Tibial nerve (tissue), 4 donors: ENCODE results near the gene TAGLN3. TPM values are rescaled to one million over a fixed set of nuclear protein-coding genes. Genes with fewer than 3 reads are reported as not detected.

ENCODE experiments used
- DNase-seq, 2 donors: peaks; one replicate each; pipeline ENCODE4 v3.0.0-alpha.2; 2019; ENCODE audit warnings: low spot score in 2 of 2
- H3K27ac ChIP-seq, 4 donors: fragments of 200-600 bp; sonication (generic) in 3 of 4; one replicate each; pipeline ENCODE4 v1.5.1; 2017 to 2019; ENCODE audit warnings: mild to moderate bottlenecking in 1 of 4
- H3K27me3 ChIP-seq, 2 donors: fragments of 200-600 bp; sonication (generic) in 1 of 2; one replicate each; pipeline versions ENCODE4 v1.5.1 to v1.6.0; 2017 to 2019
- H3K36me3 ChIP-seq, 3 donors: fragments of 200-600 bp; sonication (generic); one replicate each; pipeline ENCODE4 v1.5.1; 2018 to 2019
- H3K4me1 ChIP-seq, 4 donors: fragments of 200-600 bp; sonication (generic) in 3 of 4; one replicate each; pipeline ENCODE4 v1.5.1; 2017 to 2019
- H3K4me3 ChIP-seq, 4 donors: fragments of 200-600 bp; sonication (generic) in 3 of 4; one replicate each; pipeline ENCODE4 v1.5.1; 2017 to 2019; ENCODE audit warnings: mild to moderate bottlenecking in 1 of 4, moderate library complexity in 1 of 4
- H3K9me3 ChIP-seq, 4 donors: fragments of 200-600 bp; sonication (generic) in 3 of 4; one replicate each; pipeline ENCODE4 v1.5.1; 2017 to 2019
- EP300 ChIP-seq, 2 donors: sonication (generic); formaldehyde crosslinking; IDR thresholded peaks; one replicate each; pipeline ENCODE4 v1.6.1; 2017; ENCODE audit warnings: antibody characterized with exemption in 2 of 2, mild to moderate bottlenecking in 1 of 2
- POLR2A ChIP-seq, 2 donors: fragments of 450-650 bp; IDR thresholded peaks; one replicate each; pipeline ENCODE4 v1.6.1; 2017; ENCODE audit warnings: antibody characterized with exemption in 2 of 2, mild to moderate bottlenecking in 2 of 2, moderate library complexity in 2 of 2
- WGBS, 2 donors: methylation state at CpG; one replicate each; pipeline ENCODE4 v1.1.5; 2018; 5-methylcytosine and 5-hydroxymethylcytosine counted together
- total RNA-seq, 4 donors: library from RNA; depleted of rRNA; stranded (reverse); fragments of >200 nt; gene quantifications; one replicate each; pipeline ENCODE4 v1.1.0, GENCODE V29; 2016
- TF ChIP-seq, protein P1 (sequence below), 5 experiments: fragments of 200-600 bp in 3 of 5; fragments of 450-650 bp in 2 of 5; sonication (generic) in 3 of 5; IDR thresholded peaks; one replicate each; pipeline ENCODE4 v1.5.1; 2016 to 2019; ENCODE audit warnings: antibody characterized with exemption in 5 of 5, mild to moderate bottlenecking in 3 of 5, moderate library complexity in 2 of 5

The TAGLN3 gene
- 1 to 10 TPM in 1 of 4 donors, not detected in 3; 3.1 TPM for total RNA-seq

DNA sequence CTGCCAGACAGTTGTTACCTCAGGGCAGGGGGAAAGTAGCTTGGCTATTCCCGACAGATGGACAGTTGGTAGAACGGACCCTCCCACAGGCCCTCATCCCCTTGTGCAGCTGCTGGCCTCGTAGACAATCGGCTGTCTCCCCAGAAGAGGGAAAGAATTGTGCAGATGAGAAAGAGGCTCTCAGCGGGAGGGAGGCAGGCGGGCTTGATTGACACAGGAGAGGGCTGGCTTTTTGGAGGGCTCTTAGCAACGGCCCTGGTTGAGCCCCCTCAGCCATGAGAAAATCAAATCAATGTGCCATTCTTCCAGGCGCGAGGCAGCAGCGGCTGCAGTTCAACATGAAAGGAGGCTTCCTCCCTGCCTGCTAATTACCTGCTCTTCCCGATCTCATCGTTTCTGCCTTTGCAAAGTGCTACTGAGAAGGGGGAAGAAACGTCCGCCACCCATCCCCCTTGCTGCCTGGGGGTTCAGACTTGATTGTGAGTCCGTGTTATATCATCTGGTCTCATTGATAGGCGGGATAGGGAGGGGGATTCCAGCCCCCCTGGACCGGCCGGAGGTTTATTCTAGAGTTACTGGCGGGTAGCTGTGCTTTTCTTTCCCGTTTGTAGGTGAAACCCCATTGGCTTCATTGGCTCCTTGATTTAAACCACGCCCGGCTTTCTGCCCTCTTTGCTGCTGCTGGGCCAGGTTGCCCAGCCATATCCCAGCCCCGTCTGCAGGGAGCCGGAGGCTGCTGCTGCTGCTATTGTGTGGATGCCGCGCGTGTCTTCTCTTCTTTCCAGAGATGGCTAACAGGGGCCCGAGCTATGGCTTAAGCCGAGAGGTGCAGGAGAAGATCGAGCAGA is at the start of gene TAGLN3:
TSS of gene TAGLN3 (plus strand) at position 287 of the 848 bp plus-strand sequence. CDS start at position 788, 501 bp downstream.
- H3K9me3 ChIP-seq = no peaks in the 10 kb centered on the region
- H3K4me3 ChIP-seq = peak within 1 kb of the TSS; percentile 10 to 44 (median 32)
- TF ChIP-seq, protein P1, sequence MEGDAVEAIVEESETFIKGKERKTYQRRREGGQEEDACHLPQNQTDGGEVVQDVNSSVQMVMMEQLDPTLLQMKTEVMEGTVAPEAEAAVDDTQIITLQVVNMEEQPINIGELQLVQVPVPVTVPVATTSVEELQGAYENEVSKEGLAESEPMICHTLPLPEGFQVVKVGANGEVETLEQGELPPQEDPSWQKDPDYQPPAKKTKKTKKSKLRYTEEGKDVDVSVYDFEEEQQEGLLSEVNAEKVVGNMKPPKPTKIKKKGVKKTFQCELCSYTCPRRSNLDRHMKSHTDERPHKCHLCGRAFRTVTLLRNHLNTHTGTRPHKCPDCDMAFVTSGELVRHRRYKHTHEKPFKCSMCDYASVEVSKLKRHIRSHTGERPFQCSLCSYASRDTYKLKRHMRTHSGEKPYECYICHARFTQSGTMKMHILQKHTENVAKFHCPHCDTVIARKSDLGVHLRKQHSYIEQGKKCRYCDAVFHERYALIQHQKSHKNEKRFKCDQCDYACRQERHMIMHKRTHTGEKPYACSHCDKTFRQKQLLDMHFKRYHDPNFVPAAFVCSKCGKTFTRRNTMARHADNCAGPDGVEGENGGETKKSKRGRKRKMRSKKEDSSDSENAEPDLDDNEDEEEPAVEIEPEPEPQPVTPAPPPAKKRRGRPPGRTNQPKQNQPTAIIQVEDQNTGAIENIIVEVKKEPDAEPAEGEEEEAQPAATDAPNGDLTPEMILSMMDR (IDR thresholded peaks at IDR 0.05) = no peak
- H3K4me1 ChIP-seq = peaks cover 0 to 18% (median 3%) of the 10 kb centered on the region in 4 donors
- H3K36me3 ChIP-seq = no peaks in the 10 kb centered on the region
- H3K27ac ChIP-seq = no peak within 1 kb of the TSS
- peaks cover 0 to 10% of the 10 kb centered on the region in 2 donors for H3K27me3 ChIP-seq
- 4 to 6% methylated on average over 30 of the region's 30 CpGs for WGBS, 2 donors
- no peak for DNase-seq

DNA sequence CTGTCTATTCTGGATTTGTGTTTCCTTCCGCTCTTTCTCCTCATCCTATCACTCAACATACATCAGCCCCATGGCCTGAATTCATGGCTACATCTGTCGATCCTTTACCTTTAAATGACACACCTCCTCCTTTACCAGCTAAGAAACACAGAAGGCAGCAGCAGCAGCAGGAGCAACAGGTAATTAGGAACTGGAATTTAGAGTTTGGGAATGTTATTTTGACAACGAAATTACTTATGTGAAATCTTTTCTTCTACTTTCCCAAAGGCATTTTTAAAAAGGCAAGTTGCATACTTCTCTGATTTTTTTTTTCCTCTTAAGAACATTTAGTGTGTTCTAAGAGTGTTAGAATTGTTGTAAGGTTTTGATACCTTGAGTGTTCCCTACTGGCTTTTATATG is 49.0 kb upstream of the TAGLN3 start:
- Histone ChIP-seq H3K27me3 (no peaks in the 10 kb centered on the region), H3K36me3 (peaks cover 0 to 45% (median 0%) of the 10 kb centered on the region in 3 donors), H3K9me3 (no peaks in the 10 kb centered on the region), H3K4me3 (no peak overlapping the region), H3K27ac (no peak overlapping the region), H3K4me1 (no peaks in the 10 kb centered on the region)
- 75 to 76% methylated on average over 3 of the region's 3 CpGs for WGBS, 2 donors
- DNase-seq = no peak
- TF ChIP-seq, protein P1 (IDR thresholded peaks at IDR 0.05) = no peak
- TF ChIP-seq EP300 (IDR thresholded peaks at IDR 0.05) (no peak), POLR2A (IDR thresholded peaks at IDR 0.05) (no peak)

DNA sequence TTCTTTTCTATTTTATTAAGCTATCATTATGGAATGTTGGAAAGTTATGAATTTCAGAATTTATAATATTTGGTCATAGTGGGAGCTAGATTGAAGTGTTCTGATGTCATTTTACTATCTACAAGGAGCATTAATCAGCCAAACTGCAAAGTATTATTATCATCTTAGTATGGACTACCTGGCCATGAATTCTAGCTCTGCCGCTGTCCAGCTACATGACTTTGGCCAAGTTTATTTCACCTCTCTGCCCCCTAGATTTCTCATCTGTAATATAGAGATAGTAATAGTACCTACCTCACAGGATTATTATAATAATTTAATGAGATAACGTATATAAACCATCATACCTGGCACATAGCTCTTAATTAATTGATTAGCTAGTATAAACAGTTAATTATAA is 47.7 kb upstream of the TAGLN3 start:
- no peak for TF ChIP-seq EP300 (IDR thresholded peaks at IDR 0.05)
- TF ChIP-seq, protein P1 (IDR thresholded peaks at IDR 0.05) = no peak
- TF ChIP-seq POLR2A (IDR thresholded peaks at IDR 0.05) = no peak

DNA sequence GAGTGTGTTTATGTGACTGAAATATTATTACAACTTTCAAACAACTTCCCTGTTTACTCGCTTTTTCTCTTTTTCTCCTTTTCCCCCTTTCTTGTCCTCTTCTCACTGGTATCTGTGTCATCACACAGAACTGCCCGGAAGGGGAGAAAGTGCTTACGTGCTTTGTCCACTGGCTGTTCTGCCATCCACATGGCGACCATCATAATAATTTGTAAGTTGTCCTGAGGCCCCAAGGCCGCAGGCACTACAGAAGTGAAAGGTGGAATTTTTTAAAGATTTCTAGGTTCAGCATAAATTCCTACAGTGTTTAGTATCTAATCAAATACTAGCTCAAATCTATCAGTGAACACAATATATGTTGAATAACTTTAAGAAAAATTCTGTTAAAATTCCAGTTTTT is 46.6 kb upstream of the TAGLN3 start:
- Histone ChIP-seq H3K4me1 (peaks cover 2 to 13% (median 6%) of the 10 kb centered on the region in 4 donors), H3K4me3 (no peak overlapping the region), H3K27ac (no peak overlapping the region), H3K9me3 (no peaks in the 10 kb centered on the region), H3K27me3 (no peaks in the 10 kb centered on the region), H3K36me3 (peaks cover 0 to 30% (median 0%) of the 10 kb centered on the region in 3 donors)
- TF ChIP-seq EP300 (IDR thresholded peaks at IDR 0.05) = no peak
- TF ChIP-seq, protein P1 (IDR thresholded peaks at IDR 0.05) = no peak
- TF ChIP-seq POLR2A (IDR thresholded peaks at IDR 0.05) = no peak
- no peak for DNase-seq
- WGBS, 2 donors = 91 to 94% methylated on average over 5 of the region's 5 CpGs

More for the DNA sequence above, 47.7 kb upstream of the TAGLN3 start:
- no peaks in the 10 kb centered on the region for H3K27me3 ChIP-seq
- H3K4me1 ChIP-seq = peaks cover 0 to 4% (median under 1%) of the 10 kb centered on the region in 4 donors
- DNase-seq = no peak
- no peak overlapping the region for H3K4me3 ChIP-seq
- no peaks in the 10 kb centered on the region for H3K9me3 ChIP-seq
- H3K36me3 ChIP-seq = peaks cover 0 to 32% (median 0%) of the 10 kb centered on the region in 3 donors
- no peak overlapping the region for H3K27ac ChIP-seq
- WGBS, 2 donors = 89 to 93% methylated on average over 2 of the region's 2 CpGs

DNA sequence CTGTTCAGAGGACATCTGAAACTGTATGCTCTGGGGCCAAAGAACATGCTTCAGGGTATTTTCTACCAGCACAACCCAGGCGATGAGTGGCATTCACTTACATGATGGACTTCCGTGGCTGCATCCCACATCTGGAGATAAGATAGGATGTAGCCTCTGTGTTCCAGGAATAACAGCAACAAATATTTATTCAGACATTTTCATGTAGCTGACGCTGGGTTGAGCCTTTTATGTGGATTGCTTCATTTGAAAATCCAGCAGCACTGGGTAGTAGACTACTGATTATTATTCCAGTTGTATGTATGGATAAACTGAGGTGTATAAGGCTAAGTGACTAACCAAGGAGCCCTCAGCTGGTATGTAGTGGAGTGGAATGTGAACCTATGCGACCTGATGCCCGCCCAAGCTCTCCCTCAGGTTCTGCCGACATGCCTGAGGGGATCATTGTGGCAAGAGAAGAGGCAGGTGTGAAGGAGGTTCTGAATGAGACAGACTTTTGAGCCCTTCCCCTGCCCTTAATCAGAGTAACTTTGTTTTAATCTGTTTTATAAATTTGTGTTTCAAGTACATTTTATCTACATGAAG is 45.8 kb upstream of the TAGLN3 start:
- H3K9me3 ChIP-seq = no peaks in the 10 kb centered on the region
- 85 to 88% methylated on average over 6 of the region's 6 CpGs for WGBS, 2 donors
- H3K27me3 ChIP-seq = no peaks in the 10 kb centered on the region
- DNase-seq = no peak
- TF ChIP-seq, protein P1 (IDR thresholded peaks at IDR 0.05) = no peak
- TF ChIP-seq POLR2A (IDR thresholded peaks at IDR 0.05) (no peak), EP300 (IDR thresholded peaks at IDR 0.05) (no peak)
- no peak overlapping the region for H3K27ac ChIP-seq
- H3K4me1 ChIP-seq = peaks cover 2 to 21% (median 6%) of the 10 kb centered on the region in 4 donors
- no peak overlapping the region for H3K4me3 ChIP-seq
- peaks cover 0 to 30% (median 0%) of the 10 kb centered on the region in 3 donors for H3K36me3 ChIP-seq
